Endodermal cell (in vitro differentiated cells): ENCODE data around the gene BCOR. TPM values are rescaled to one million over a fixed set of nuclear protein-coding genes. Genes with fewer than 3 reads are reported as not detected.

Experiments used
- DNase-seq: peaks from one replicate; pipeline ENCODE4 v3.0.0-alpha.2; 2017
- H3K27ac ChIP-seq: 2 replicates; pipeline ENCODE4 v1.5.1; 2013; ENCODE audit warnings: mild to moderate bottlenecking, low read depth, low read length, moderate library complexity
- H3K27me3 ChIP-seq: 2 replicates; pipeline ENCODE4 v1.6.1; 2013; ENCODE audit warnings: mild to moderate bottlenecking, low read length, moderate library complexity; ENCODE audit not compliant: insufficient read depth, control insufficient read depth, poor library complexity, severe bottlenecking
- H3K36me3 ChIP-seq: 2 replicates; pipeline ENCODE4 v1.7.0; 2013; ENCODE audit warnings: mild to moderate bottlenecking, low read length, moderate library complexity; ENCODE audit not compliant: control insufficient read depth, insufficient read depth
- H3K4me1 ChIP-seq: one replicate; pipeline ENCODE4 v1.7.0; 2013; ENCODE audit warnings: low read length; ENCODE audit not compliant: control insufficient read depth, insufficient read depth
- H3K4me3 ChIP-seq: 2 replicates; pipeline ENCODE4 v1.5.1; 2013; ENCODE audit warnings: mild to moderate bottlenecking, low read length, moderate library complexity
- H3K9ac ChIP-seq: 2 replicates; pipeline ENCODE4 v1.6.1; 2013; ENCODE audit warnings: mild to moderate bottlenecking, low read length, moderate library complexity; ENCODE audit not compliant: poor library complexity, severe bottlenecking; ENCODE audit errors: extremely low read depth
- H3K9me3 ChIP-seq: 2 replicates; pipeline ENCODE4 v1.6.1; 2013; ENCODE audit warnings: mild to moderate bottlenecking, low read length, moderate library complexity; ENCODE audit not compliant: control insufficient read depth
- H3K27ac Mint-ChIP-seq: 2 replicates; pipeline ENCODE4 v1.8.0; 2020; ENCODE audit warnings: mixed read lengths
- H3K27me3 Mint-ChIP-seq: 2 replicates; pipeline ENCODE4 v1.8.0; 2021; ENCODE audit warnings: mild to moderate bottlenecking, mixed read lengths; ENCODE audit not compliant: insufficient read depth
- H3K36me3 Mint-ChIP-seq: 2 replicates; pipeline ENCODE4 v1.8.0; 2020; ENCODE audit warnings: low read depth, mixed read lengths
- H3K4me1 Mint-ChIP-seq: 2 replicates; pipeline ENCODE4 v1.8.0; 2020; ENCODE audit warnings: mixed read lengths
- H3K4me3 Mint-ChIP-seq: 2 replicates; pipeline ENCODE4 v1.8.0; 2020; ENCODE audit warnings: mild to moderate bottlenecking, moderate library complexity, mixed read lengths
- H3K9me3 Mint-ChIP-seq: 2 replicates; pipeline ENCODE4 v1.8.0; 2020; ENCODE audit warnings: mild to moderate bottlenecking, mixed read lengths
- WGBS, 2 experiments: methylation state at CpG; one replicate each; pipeline versions ENCODE4 v1.1.5 to v1.1.7; 2013; ENCODE audit warnings: missing lambda C conversion rate in 2 of 2, mixed read lengths in 1 of 2; ENCODE audit not compliant: insufficient coverage in 1 of 2, insufficient read length in 1 of 2; 5-methylcytosine and 5-hydroxymethylcytosine counted together
- total RNA-seq, 2 donors: library from RNA; stranded (reverse); fragmentation: NEBNext Ultra II Directional in 1 of 2; extraction: Animal tissue kit (Norgen Biotek cat#: 25700) in 1 of 2; gene quantifications; 2 replicates in 1 of 2; 3 replicates in 1 of 2; pipeline ENCODE4 v1.2.1, GENCODE V29; 2021
- TF ChIP-seq, protein P1 (sequence below): fragments of 200-600 bp; sonication (generic); conservative IDR thresholded peaks from 2 replicates; pipeline ENCODE4 v1.5.0; 2021; ENCODE audit warnings: antibody characterized with exemption, mild to moderate bottlenecking

Gene BCOR
- total RNA-seq, 2 donors from 2014 or later: 31.3 to 37.9 TPM

DNA sequence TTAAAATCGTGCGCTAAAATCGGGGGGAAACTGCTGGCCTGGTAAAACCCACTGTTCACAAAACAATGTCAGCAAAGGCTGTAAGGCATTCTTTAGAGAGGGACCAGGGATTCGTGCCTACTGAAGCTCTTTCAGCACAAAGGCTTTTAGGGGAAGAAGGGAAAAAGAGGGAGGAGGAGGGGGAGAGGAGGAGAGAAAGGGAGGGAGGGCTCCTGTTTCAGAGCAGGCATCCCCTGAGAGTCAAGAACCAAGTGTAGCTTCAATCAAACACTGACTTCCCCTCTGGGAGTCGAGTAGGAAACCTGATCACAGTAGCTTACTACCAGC lies 9.5 kb downstream of the BCOR start:
- WGBS, 2 experiments: 14 to 18% methylated on average over 3 to 5 of the region's 5 CpGs
- no peak overlapping the region for H3K4me3 ChIP-seq
- no peaks in the 10 kb centered on the region for H3K9me3 ChIP-seq
- H3K27ac ChIP-seq: peak overlapping the region; percentile 2
- Mint-ChIP-seq H3K36me3 (peaks cover 2% of the 10 kb centered on the region), H3K27me3 (peaks cover 82% of the 10 kb centered on the region), H3K4me1 (peaks cover 70% of the 10 kb centered on the region), H3K9me3 (peaks cover 9% of the 10 kb centered on the region), H3K27ac (peak overlapping the region; percentile 48), H3K4me3 (peak overlapping the region; percentile 42)
- H3K36me3 ChIP-seq: no peaks in the 10 kb centered on the region
- H3K9ac ChIP-seq: no peak overlapping the region
- no peaks in the 10 kb centered on the region for H3K27me3 ChIP-seq
- TF ChIP-seq, protein P1, sequence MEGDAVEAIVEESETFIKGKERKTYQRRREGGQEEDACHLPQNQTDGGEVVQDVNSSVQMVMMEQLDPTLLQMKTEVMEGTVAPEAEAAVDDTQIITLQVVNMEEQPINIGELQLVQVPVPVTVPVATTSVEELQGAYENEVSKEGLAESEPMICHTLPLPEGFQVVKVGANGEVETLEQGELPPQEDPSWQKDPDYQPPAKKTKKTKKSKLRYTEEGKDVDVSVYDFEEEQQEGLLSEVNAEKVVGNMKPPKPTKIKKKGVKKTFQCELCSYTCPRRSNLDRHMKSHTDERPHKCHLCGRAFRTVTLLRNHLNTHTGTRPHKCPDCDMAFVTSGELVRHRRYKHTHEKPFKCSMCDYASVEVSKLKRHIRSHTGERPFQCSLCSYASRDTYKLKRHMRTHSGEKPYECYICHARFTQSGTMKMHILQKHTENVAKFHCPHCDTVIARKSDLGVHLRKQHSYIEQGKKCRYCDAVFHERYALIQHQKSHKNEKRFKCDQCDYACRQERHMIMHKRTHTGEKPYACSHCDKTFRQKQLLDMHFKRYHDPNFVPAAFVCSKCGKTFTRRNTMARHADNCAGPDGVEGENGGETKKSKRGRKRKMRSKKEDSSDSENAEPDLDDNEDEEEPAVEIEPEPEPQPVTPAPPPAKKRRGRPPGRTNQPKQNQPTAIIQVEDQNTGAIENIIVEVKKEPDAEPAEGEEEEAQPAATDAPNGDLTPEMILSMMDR: no peak
- peak; percentile 63 for DNase-seq
- H3K4me1 ChIP-seq: peaks cover 11% of the 10 kb centered on the region

DNA sequence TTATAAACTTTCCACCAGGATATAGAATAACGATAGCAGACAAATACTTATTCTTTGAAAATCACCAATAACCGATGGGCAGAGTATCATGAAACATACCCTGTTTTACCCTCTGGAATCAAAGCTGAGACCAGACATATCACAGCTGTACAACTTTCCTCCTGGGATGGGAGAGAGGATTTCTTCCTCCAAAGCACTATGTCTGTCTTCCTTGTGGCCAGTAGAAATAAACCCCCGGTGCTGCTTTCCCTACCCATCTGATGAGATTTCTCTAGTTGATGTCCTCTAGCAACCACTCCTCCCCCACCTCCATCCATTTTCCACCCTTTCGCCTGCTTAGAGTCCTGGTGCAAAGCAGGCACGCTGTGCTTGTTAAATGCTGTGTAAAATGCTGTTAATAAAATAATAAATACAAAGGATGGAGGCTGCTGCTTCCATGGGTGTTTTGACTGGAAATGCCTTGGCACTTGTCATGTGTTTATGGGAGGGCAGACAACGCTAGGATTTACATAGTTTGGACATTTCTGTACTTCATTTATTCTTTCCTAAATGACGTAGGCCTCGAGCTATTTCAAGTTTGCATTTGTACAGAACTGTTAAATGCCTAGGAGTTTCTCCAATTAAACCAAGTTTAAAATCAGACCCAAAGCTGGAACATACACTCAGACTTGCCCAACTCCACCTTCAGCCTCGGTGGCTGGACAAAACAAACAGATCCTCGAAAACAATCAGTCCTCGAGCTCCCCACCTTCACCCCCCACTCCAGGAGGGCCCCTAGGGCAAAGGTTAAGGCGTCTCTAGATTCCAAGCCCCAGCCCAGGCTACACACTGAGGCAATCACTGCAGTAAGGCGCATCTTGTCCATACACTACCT lies 10.1 kb downstream of the BCOR start:
- Mint-ChIP-seq H3K27ac (peak overlapping the region; percentile 48), H3K27me3 (peaks cover 77% of the 10 kb centered on the region), H3K4me3 (peak overlapping the region; percentile 42), H3K9me3 (peaks cover 9% of the 10 kb centered on the region), H3K36me3 (peaks cover 2% of the 10 kb centered on the region), H3K4me1 (peaks cover 65% of the 10 kb centered on the region)
- H3K9ac ChIP-seq: no peak overlapping the region
- no peaks in the 10 kb centered on the region for H3K36me3 ChIP-seq
- H3K9me3 ChIP-seq: no peaks in the 10 kb centered on the region
- TF ChIP-seq, protein P1: no peak
- DNase-seq: peak; percentile 61
- peaks cover 11% of the 10 kb centered on the region for H3K4me1 ChIP-seq
- no peaks in the 10 kb centered on the region for H3K27me3 ChIP-seq
- peak overlapping the region; percentile 2 for H3K27ac ChIP-seq
- 27 to 37% methylated on average over 2 to 12 of the region's 13 CpGs for WGBS, 2 experiments
- no peak overlapping the region for H3K4me3 ChIP-seq

DNA sequence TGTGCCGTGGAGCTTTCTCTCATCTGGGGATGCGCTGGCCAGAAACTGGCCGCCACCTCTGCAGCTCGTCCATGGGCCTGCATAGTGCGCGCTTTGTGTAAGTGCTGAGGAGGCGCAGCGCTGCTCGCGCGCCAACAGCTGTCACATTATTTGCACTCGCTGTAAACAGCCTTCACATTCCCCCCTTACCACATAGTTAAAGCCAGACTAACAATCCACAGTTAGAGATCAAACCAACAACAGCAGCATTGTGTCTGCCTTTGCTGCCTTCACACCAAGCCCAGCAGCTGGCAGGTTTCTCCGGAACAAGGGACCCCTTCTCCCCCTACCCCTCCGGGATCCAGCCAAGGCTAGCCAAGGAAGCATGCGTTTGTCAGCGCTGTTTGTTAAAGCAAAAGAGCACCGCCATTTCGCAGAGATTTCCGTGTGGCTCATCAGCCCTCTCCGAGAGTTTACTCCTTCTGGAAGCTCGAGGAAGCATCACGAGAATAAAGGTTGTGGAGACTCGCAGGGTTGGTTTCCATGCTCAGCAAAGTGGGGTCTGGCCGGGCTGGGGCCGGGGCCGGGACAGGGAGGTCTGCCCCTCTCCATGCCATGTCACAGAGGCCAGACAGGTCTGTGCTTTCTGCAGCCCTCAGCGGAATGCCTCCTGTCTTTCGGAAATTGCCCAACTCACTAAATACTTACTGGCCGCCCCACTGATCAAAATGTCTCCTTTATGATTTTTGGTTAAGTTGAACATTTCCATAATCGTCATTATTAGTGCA lies 11.0 kb downstream of the BCOR start:
- H3K36me3 Mint-ChIP-seq: peaks cover 2% of the 10 kb centered on the region
- no peak overlapping the region for H3K9ac ChIP-seq
- no peak overlapping the region for H3K4me3 ChIP-seq
- no peaks in the 10 kb centered on the region for H3K9me3 ChIP-seq
- peaks cover 9% of the 10 kb centered on the region for H3K9me3 Mint-ChIP-seq
- peaks cover 79% of the 10 kb centered on the region for H3K27me3 Mint-ChIP-seq
- 70 to 72% methylated on average over 2 to 30 of the region's 30 CpGs for WGBS, 2 experiments
- H3K4me3 Mint-ChIP-seq: peak overlapping the region; percentile 42
- TF ChIP-seq, protein P1: no peak
- peaks cover 68% of the 10 kb centered on the region for H3K4me1 Mint-ChIP-seq
- peak overlapping the region; percentile 57 for H3K27ac ChIP-seq
- H3K36me3 ChIP-seq: no peaks in the 10 kb centered on the region
- H3K4me1 ChIP-seq: peaks cover 11% of the 10 kb centered on the region
- H3K27ac Mint-ChIP-seq: peak overlapping the region; percentile 10
- DNase-seq: peak; percentile 84
- H3K27me3 ChIP-seq: no peaks in the 10 kb centered on the region
